HG03378 (cell line): ENCODE measurements around the gene SACM1L.
"Not testable (repeated sequence)": the region's sequence is repeated elsewhere in the genome, so short reads cannot be mapped to it uniquely, and the experiment has no call there.

ENCODE experiments used
- ATAC-seq: cut with Tn5 transposase; IDR thresholded peaks from one replicate; pipeline ENCODE4 v1.9.1; 2021; ENCODE audit warnings: mild to moderate bottlenecking, moderate library complexity; ENCODE audit not compliant: unreplicated experiment

The SACM1L gene

GRCh38 chr3:45690336-45691035 lies 1.3 kb downstream of the SACM1L start:
- no peak for ATAC-seq

- ATAC-seq, result no peak
These were observed 2.6 kb downstream of the SACM1L start for GRCh38 chr3:45691842-45692241.

- ATAC-seq, result no peak
These were observed 3.7 kb downstream of the SACM1L start for GRCh38 chr3:45692866-45693265.

- ATAC-seq, result no peak
These were observed 4.8 kb downstream of the SACM1L start for GRCh38 chr3:45693941-45694521.

GRCh38 chr3:45695166-45695565 lies 6.0 kb downstream of the SACM1L start:
- not testable (repeated sequence) for ATAC-seq

- ATAC-seq, result no peak
These were observed 11.4 kb downstream of the SACM1L start for GRCh38 chr3:45700570-45701073.

GRCh38 chr3:45701172-45701867 lies 12.1 kb downstream of the SACM1L start:
- no peak for ATAC-seq

- no peak for ATAC-seq
These were observed 15.2 kb downstream of the SACM1L start for GRCh38 chr3:45704301-45704943.

- no peak for ATAC-seq
These were observed 16.9 kb downstream of the SACM1L start for GRCh38 chr3:45705839-45706808.

GRCh38 chr3:45711931-45712330 lies 22.7 kb downstream of the SACM1L start:
- ATAC-seq, result no peak

GRCh38 chr3:45712434-45713110 lies 23.4 kb downstream of the SACM1L start:
- no peak for ATAC-seq

- ATAC-seq, result no peak
These were observed 26.7 kb downstream of the SACM1L start for GRCh38 chr3:45715945-45716344.

GRCh38 chr3:45716790-45717336 lies 27.7 kb downstream of the SACM1L start:
- ATAC-seq, result no peak

- ATAC-seq, result no peak
These were observed 30.7 kb downstream of the SACM1L start for GRCh38 chr3:45719655-45720487.

- ATAC-seq, result no peak
These were observed 35.7 kb downstream of the SACM1L start for GRCh38 chr3:45724911-45725310.

GRCh38 chr3:45729614-45730013 lies 40.4 kb downstream of the SACM1L start:
- ATAC-seq, result no peak

GRCh38 chr3:45730409-45731154 lies 41.4 kb downstream of the SACM1L start:
- ATAC-seq, result no peak

- no peak for ATAC-seq
These were observed 47.5 kb downstream of the SACM1L start for GRCh38 chr3:45736707-45737106.
